ENCODE measurements around the gene RNF25.

The RNF25 gene

GRCh38 chr2:218671097-218671653 lies 627 bp downstream of the RNF25 start:
- DNase-seq = no peak

- no peak for DNase-seq
Observed at GRCh38 chr2:218664653-218665052, 7.1 kb downstream of the RNF25 start.

DNA sequence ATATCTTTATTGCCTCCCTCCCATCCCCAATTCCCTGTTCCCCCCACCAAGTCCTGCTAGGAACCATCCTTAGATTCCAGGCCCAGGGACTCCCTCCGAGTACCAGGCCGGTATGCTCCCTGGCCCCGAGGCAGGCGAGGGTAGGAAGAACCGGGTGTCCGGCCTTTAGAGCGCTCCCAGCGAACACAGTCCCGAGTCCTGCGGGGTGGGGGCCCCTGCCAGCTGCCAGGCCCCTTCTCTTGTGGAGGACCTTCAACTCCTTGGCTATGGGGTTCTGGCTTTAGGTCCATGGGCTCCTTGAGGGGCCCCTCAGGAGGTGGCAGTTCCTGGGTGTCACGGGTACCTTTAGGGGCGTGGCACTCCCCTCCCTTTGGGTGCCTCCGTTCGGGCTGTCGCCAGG lies 7.9 kb downstream of the RNF25 start:
- no peak for DNase-seq

GRCh38 chr2:218662827-218663226 lies 9.0 kb downstream of the RNF25 start:
- DNase-seq = no peak

GRCh38 chr2:218662377-218662776 lies 9.4 kb downstream of the RNF25 start:
- DNase-seq = no peak

GRCh38 chr2:218659988-218660358 lies 11.8 kb downstream of the RNF25 start:
- no peak for DNase-seq

- DNase-seq = peak; percentile 90
Observed at GRCh38 chr2:218659258-218659987, 12.4 kb downstream of the RNF25 start, which contains the start of the genes BCS1L and ZNF142. TSS of gene BCS1L (plus strand) at chr2:218659683. CDS start at chr2:218660988, 1,305 bp downstream. TSS of gene ZNF142 (minus strand) at chr2:218659623. CDS start at chr2:218656429, 3,194 bp downstream.

- DNase-seq = no peak
Observed at GRCh38 chr2:218658671-218659257, 13.0 kb downstream of the RNF25 start.

DNA sequence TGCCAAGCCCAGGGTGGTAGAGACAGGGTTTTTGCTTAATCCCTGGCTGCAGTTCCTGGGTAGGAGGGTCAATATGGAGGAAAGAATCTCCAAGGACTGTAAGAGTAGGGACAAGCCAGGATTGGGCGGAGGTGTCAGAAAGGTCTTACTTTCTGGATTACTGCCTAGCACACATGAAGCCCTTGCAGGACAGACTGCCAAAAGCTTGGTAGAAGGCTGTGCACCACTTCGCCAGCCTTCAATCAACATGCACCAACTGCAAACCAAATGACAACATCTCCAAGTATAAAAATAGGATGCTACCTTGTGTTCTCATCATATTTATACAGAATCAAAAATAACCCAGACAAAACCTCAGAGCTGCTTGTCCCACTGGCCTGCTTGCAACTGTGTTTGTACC lies 16.1 kb downstream of the RNF25 start:
- no peak for DNase-seq

DNA sequence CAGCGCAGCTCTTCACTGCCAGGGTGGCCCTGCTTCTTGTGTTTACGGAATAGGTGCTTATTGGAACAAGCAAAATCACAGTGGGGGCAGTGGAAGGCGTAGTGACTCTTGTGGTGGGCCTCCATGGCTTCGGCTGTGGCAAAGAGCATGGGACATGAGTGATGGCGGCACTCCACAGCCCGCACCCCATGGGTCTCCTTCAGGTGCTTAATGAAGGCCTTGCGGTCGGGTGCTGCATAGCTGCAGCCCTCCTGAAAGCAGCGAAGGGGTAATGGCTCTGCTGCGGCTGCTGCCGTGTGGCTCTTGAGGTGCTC lies 23.1 kb downstream of the RNF25 start:
- no peak for DNase-seq

GRCh38 chr2:218648088-218648786 lies 23.6 kb downstream of the RNF25 start:
- DNase-seq = peak; percentile 40

GRCh38 chr2:218645126-218645525 lies 26.7 kb downstream of the RNF25 start:
- no peak for DNase-seq

DNA sequence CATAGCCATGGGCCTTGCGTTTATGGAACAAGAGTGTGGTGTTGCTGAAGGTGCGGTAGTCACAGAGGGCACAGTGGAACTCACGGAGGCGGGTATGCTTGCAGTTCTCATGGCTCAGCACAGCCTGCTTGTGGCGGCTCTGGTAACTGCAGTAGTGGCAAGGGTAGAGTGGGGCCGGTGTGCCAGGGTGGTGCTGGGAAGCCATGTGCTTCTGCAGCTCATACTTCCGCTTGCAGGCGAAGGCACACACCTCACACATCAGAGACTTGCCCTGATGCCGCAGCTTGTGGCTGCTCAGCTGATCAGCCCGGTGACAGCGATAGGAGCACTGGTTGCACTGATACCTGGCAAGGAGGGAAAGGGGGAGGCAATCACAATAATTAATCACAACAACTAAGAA lies 27.1 kb downstream of the RNF25 start:
- DNase-seq = no peak

GRCh38 chr2:218643751-218644310 lies 28.0 kb downstream of the RNF25 start:
- no peak for DNase-seq

GRCh38 chr2:218642786-218643185 lies 29.0 kb downstream of the RNF25 start:
- no peak for DNase-seq

DNA sequence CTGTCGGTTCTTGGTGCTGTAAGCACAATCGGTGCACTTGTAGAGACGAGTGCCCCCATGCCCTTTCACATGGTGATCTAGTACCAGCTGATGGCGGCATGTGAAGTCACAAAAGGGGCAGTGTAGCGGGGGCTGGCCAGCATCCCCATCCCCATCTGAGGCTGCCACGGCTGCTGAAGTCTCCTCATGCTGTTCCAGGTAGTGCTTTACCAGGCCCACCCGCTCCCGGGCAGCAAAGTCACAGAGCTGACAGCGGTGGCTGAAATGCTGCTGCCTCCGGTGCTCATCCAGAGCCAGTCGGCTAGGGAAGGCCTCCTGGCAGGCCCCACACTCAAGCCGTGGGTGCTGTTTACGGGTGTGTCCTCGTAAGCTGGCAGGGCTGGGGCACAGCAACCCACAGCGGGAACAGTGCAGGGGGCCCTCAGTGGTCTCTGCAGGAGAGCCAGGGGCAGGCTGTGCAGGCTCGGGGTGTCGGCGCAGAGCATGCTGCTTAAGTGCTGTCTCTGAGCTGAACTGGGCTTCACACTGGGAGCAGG lies 29.6 kb downstream of the RNF25 start:
- DNase-seq = no peak

GRCh38 chr2:218638372-218638771 lies 33.4 kb downstream of the RNF25 start:
- no peak for DNase-seq

DNA sequence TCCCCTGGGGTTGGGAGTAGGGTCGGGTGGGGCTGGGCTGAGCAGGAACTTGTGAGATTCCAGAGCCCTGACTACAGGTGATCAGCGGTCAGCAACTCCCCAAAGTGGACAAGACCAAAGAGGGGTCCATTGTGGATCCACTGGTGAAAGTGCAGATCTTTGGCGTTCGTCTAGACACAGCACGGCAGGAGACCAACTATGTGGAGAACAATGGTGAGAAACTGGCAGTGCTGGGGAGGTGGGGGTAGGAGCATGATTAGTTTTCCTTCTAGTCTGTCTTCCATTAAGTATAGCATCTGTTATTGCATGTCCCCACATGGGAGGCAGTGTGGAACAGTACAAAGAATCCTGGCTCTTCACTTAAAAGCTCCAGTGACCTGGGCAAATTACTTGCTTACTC lies 36.1 kb downstream of the RNF25 start:
- no peak for DNase-seq

DNA sequence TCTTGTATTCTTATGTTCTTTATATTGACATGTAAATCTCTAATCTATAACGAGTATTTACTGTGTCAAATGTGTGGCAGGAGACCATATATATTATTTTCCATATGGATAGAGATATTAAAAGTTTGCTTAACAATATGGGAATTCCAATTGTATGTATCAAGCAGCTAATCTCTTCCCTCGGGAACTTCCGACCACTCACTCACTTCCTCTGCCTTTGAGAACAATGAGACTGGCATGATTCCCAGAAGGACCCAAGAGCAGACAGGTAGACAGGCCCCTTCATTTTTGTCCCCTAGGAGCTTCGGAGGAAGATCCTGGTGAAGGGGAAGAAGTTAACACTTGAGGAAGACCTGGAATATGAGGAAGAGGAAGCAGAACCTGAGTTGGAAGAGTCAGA lies 40.0 kb downstream of the RNF25 start:
- DNase-seq = no peak

GRCh38 chr2:218627939-218628338 lies 43.9 kb downstream of the RNF25 start:
- DNase-seq = no peak

GRCh38 chr2:218626369-218626768 lies 45.4 kb downstream of the RNF25 start:
- DNase-seq = no peak

GRCh38 chr2:218623366-218623705 lies 48.5 kb downstream of the RNF25 start:
- no peak for DNase-seq

DNA sequence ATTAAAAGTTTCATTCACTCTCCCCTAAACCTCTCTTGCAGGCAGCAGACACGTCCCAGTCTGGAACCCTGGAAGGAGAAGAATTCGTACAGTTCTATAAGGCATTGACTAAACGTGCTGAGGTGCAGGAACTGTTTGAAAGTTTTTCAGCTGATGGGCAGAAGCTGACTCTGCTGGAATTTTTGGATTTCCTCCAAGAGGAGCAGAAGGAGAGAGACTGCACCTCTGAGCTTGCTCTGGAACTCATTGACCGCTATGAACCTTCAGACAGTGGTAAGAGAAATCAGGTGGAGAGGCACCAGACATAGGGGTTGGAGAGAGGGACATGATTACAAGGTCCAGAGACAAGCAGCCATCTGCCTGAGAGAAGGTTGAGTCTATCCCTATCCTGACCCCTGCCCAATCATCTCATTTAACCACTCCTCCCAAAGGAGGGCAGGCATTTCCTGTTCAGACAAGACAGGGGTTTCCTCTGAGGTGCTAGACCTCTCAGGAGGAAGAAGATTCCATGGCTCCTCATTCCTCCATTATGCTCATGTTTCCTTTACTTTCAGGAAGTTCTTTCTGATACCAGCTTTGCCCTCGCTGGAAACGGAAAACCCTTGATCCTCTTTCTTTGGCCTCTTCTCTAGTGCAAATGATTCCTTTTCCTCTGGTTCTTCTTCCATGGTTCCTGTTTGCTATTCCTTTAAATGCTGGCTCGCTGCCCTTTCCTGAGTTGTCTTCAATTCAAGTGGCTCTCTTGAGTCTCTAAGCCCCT lies 49.0 kb downstream of the RNF25 start:
- DNase-seq = no peak
